GM19240 (cell line): ENCODE data around the gene ZNF827.

Experiments used
- DNase-seq: peaks from one replicate; pipeline ENCODE4 v3.0.0; 2011; ENCODE audit warnings: low spot score; ENCODE audit not compliant: insufficient read length

The ZNF827 gene

DNA sequence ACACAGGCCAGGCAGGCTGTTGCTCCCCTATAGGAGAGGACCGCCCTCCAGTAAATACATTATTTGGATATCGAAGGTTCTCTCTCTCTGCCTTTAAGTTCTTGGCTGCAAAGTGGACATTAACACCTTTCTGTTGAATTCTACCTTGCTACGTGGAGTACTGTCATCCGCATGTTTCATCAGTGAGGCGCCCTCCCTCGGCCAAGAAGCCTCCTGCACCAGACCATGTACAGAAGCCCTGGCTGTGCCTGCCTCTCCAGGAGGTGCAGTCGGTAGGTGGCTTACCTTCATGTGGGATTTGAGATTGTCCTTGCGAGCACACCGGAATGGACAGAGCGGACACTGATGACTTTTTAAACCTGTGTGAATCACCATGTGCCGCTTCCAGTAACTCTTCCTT is 46.7 kb downstream of the ZNF827 start:
- DNase-seq = no peak

DNA sequence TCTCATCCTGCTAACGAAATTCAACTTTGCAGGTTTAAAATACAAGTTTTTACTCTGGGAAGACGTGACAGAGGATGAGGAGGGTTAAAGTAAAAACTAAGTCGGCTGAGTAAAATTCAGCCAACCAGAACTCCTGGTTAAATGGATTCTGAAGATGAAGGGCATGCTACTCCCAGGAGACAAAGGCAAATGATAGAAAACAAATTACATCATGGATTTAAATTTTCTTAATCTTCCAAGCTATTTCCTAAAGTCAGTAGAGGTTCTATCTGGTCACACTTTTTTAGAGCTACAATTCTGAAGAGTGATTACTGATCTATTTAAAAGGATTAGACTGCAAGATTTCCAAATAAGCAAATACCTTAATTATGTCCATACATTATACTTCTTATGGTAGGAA is 47.9 kb downstream of the ZNF827 start:
- DNase-seq = no peak

DNA sequence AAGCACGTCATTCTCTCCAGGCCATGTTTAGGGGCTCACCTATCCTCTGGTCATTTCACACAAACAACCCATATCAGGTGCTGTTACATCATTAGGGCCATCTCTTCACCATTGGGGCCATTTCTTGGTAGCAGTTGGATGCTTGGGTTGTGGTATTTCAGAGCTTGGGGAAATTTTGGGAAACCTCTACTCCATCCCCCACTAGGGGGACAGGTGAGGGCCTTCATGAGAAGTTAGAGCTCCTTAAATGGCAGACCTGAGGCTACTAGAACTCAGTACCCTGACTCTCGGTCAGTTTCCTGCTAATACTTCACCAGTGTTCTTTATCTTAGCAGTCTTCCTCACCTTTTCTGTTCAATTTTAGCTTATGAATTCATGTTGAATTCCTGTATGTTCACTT is 50.2 kb downstream of the ZNF827 start:
- DNase-seq = no peak

DNA sequence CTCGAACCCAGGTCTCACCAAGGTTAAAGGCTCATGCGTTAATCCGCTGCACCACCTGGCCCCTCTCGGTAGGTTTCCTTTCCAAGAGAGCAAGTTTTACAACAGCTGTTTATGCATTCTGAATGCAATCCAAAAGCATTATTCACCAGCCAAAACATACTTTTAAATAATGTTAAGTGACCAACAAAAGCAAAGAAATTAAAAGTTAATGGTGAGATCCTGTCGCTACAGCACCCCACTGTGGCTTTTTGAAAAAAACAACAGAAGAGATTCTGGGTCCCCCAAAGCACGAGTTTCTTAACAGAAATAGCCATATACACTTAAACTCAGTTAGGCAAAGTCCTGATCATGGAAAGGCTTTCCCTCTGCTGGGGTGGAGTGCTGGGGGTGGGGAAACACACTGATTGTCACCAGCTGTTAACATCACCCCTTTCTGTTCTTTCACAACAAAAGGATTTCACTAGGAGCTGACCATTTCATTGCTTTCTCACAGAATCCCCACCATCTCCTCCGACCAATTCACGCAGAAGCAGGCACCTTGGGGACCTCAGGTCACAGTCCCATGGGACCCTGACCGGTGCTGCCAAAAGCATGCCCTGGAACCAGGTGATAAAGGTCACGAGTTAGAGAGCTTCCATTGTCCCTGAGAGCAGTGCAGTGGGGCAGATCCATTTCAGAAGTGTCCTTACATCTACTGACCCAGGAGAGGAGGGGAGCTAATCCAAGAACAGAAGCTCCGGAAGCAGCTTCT is 51.2 kb downstream of the ZNF827 start:
- DNase-seq = no peak

DNA sequence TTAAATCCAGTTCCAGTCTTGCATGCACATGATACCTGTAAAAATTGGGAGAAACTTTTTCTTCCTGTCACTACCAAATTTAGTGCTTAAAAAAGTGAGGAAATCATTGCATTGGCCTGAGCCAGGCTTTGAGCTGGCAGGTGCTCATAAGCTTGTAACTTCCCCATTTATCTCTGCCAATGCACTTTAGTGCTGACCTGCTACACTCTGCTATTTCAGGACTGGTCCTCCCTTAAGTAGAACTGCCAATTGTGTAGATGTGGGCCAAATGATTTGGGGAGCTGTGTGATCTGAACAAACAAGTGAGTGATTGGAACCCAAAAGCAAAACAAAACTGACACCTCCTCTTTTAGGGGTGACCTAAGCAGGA is 51.8 kb downstream of the ZNF827 start:
- no peak for DNase-seq

DNA sequence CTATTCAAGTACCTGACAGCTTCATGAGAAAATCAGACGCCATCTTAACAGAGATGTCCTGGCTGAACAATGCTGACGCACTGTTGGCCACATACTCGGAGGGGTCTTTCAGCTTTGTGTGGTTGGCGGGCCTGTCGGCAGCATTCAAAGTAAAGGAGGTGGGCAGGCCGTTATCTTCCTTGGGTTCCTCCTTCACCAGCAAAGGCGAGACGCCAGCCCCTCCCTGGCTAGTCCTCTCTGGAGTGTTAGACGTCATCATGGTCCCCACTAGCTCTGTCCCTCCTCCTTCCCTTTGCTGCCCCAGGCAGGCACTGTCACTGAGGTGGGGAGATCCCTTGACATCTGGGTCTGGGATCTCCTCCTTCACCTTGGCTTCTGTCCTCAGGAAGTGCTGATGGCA is 53.0 kb downstream of the ZNF827 start:
- no peak for DNase-seq

DNA sequence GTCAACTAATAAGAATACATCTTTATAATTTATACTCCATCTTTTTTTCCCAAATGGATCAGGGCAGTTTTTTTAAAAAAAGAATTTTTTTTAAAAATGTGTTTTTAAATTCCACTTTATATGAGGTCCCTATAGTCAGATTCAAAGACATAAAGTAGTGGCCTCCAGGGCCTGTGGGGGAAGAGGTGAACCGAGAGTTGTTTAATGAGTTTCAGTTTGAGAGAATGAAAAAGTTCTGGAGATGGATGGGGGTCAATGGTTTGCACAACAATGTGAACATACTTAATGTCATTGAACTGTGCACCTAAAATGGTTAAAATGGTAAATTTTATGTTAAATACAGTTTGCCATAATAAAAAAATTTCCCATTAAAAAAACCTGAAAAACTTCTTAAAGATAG is 53.8 kb downstream of the ZNF827 start:
- DNase-seq = no peak

DNA sequence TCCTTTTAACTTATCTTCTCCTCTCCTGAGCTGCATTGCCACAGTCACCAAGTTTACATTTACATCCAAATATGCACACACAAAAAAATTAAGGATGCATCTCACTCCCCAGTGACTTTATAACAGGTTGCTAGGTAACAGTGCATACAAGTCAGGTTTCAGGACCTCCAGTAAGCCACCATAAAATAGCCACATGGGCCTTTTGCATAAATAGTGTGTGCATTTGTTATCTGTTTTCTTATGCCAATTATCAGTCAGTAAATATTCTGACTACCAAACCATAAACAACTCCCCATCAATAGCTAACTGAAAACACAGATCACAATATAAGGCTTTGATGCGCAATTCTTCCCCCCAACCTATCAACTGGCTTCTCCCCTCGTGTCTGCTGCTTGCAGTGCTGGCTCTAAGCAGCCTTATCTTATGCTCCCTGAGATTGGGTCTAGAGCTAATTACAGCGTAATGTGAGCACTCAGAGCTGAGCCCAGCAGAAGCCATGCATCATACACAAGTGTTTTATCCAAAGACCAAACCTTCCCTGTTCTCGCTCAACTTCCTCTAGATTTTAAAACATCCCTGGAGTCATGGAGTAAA is 55.4 kb downstream of the ZNF827 start:
- no peak for DNase-seq

DNA sequence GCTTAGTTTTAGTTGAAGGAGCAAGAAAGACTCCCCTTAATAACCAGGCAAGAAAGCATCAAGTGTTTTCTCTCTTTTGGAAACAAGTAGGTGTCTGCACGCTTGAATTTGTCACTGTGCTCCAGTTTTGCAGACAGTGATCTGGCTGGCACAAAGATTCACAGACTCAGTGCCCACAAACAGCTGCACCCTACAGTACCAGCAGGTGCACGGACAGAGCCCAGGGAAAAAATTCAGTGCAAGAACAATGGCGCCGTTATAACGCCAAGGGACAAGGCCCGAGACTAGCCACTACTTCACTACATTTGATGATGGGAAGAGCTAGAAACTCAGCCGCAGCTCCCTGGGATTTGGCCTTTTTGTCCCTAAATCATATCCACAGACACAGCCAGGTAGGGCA is 56.0 kb downstream of the ZNF827 start:
- DNase-seq = no peak

DNA sequence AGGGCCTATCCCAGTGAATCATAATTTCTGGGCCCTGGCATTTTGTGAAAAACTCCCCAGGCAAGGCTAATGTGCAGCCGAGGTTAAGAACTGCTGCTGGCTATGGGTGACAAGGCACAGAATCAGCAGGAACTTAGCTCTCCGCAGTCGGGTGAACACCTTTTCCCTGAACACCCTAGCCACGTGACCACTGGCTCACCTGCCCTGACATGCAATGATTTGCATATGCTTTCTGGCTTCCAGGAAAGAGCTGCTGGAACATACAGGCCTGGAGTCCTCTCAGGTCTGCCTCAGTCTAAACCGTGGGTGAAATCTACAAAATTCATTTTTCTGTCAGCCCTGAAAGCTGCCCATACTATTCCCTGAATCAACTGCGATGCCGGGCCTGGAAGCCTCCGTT is 56.6 kb downstream of the ZNF827 start:
- no peak for DNase-seq

DNA sequence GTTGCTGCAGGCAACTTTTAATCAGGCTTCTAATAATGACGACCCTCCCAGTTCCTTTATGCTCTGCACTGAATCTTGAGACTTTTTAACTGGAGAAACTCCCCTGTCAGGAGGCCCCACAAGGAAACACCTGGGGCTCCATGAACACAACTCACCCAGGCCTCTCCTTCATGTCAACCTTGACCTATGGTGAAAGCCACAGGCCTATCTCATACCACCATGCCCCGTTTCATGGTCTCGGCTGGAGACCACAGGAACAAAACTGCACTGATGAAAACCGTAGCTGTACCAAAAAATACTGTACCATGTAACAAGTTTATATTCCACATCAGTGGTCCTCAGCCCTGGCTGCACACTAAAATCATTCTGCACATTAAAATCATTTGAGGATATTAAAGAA is 57.0 kb downstream of the ZNF827 start:
- DNase-seq = no peak

DNA sequence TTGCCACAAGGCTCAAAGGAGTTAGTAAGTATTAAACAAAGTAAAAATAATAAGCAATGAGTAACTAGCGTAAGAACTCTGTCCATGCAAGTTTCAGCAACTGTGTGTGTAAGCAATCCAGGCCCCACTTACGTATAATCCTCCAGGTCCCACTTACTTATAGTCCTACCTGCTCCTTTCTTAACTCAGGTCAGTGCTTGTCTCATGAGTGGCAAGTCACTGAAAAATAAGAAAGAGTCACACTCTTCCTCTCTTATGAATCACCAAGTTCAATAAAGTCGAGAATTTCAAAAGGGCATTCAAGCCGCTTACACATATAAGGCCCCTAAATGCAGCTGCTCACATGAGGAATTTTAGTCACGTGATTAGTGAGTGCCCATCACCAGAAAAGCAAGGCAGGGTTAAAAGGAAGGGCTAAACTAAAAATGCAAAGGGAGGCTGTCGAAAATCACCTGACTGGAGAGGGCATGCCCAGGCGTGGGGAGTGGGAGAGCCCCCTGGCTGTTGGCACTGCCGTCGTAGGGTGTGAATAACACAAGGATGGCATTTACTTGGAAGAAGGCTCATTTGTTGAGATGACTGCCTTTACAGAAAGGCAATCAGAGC is 58.2 kb downstream of the ZNF827 start:
- no peak for DNase-seq

DNA sequence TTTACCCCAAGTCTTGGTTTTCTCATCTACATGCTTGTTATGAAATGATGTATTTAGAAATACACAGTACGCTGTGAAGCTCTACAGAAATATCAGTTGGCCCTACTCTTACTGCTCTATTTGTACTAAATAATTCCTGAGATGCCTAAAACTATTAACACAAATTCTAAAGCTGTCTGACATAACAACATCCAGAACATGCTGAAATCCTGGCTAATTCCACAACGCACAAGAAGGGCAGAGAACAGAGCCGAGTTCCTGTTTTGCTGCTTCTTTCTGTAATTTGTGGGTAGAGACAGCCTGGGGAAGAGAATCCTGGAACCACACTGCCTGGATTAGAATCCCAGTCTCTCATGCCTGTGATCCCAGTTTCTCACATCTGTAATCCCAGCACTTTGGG is 59.0 kb downstream of the ZNF827 start:
- DNase-seq = no peak

DNA sequence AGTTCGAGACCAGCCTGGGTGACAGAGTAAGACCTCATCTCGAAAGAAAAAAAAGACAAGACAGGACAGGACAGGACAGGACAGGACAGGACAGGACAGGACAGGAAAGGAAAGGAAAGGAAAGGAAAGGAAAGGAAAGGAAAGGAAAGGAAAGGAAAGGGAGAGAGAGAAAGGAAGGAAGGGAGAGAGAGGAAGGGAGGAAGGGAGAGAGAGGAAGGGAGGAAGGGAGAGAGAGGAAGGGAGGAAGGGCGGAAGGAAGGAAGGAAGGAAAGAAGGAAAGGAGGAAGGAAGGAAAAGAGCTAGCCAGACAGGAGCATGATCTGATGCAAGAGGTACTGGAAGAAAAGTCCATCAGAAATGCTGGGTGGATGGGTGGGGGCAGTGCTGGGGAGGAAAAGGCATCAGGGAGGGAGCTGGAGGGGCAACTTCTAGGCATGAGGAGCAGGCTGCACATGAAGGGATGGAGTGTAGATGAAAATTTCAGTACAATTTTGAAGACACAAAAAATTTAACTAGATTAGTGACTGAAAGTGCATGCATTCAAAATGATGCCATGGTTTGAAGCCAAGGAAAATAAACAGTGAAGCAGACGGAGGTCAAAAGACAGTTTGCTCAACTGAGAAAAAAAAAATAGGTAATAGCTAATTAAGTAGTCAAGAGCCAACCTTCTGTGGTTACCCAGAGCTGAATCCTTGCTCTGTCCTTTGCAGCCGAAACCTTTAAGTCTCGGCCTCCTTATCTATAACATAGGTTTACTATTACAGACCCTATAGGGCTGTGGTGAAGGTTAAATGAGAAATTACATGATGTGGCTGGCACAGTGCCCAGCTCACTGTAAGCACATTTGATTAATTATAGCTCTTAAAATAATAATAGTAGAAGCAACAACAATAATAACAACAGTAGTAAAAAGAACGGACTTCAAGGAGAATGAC is 59.9 kb downstream of the ZNF827 start:
- DNase-seq = no peak

DNA sequence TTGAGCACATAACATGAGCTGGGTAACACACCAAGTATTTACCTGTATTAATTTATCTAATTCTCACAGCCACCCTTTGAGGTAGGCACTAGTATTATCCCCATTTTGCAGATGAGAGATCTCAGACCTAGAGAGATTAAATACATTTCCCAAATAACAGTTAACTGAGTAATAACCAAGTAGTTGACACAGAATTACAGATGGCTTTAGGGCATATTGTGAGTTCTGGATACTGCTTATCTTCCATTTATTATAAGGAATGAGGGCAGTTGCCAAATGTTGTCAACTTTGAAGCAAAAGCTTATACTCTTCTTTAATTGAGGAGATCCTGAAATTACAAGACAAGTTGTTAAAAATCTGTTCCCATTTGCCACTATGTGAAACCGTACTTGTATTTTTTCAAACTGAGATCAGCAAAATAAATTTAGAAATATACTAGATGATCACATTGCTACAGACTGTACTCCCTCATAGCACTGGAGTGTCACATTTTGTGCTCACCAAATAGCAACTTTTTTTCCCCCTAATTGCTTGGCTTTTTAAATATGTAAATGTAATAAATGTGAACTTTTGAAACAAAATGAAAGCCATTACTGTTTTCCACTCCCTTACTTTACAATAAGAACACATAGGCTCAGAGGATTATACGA is 62.0 kb downstream of the ZNF827 start:
- DNase-seq = no peak

DNA sequence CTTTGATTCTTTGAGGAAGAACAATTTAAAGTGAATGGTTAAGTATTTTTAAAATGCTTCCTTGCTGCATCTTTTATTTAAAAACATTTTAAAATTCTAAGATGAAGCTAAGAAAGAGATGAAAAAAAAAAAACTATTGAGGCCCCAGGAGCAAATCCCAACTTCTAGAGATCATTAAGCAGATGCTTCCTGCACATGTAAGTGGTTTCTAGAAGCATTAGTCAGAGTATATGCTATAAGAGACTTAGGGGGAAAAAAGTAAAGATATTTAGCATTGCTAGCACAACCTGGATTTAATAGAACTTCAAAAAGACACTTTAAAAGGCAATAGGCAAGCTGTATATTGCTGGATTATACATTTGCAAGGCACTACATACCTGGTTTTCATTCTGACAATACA is 64.7 kb downstream of the ZNF827 start:
- no peak for DNase-seq

DNA sequence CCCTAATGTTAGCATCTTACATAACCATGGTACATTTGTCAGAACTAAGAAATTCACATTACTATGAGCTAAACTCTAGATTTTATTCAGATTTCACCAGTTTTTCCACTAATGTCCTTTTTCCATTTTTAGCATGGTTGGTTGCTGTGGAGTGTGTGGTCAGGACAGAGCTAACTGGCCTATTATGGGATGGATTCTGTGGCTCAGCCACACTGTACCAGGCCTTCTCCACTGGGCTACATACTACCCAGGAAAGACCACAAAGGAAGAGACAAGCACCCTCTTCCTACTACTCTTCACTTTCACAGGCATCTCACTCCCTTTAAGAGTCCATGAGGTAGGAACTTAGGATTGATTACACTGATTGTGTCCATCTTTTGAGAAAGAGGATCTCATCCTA is 67.4 kb downstream of the ZNF827 start:
- DNase-seq = no peak

DNA sequence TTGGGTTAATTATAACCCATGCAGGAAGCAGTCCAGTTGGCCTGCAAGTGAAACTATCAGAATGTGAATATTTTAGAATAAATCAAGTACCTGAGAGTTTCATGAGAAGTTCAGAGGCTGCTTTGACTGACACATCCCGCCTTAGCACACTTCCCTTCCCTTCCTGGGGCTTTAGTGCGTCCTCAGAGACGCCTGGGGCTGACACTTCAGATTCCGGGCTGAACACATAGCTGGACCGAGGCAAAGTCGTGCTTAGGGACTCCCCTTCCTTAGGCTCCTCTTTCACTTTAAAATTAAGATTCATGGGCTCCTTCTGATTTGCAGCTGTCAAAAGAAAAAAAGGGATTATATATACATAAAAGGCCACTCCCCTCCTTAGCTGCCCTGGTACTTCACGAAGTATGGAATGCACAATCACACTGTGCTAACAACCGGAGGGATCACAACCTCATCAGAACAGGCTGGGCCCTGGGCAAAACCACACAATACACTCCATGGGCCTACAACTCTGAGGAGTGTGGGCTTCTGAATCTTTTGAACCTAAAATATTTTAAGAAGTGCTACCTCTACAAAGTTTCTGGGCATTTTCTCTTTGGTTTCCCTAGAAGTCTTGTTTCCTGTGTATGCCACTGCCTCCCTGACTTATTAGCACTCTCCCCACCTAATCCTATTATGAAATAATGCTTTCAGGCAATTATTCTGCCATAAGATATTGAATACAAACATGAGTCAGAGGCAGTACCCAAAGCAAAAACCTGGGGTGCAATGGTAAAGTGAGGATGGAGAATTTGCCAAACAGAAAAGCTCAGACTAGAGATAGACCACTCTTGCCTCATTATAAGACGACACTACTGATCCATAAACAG is 68.2 kb downstream of the ZNF827 start:
- no peak for DNase-seq

DNA sequence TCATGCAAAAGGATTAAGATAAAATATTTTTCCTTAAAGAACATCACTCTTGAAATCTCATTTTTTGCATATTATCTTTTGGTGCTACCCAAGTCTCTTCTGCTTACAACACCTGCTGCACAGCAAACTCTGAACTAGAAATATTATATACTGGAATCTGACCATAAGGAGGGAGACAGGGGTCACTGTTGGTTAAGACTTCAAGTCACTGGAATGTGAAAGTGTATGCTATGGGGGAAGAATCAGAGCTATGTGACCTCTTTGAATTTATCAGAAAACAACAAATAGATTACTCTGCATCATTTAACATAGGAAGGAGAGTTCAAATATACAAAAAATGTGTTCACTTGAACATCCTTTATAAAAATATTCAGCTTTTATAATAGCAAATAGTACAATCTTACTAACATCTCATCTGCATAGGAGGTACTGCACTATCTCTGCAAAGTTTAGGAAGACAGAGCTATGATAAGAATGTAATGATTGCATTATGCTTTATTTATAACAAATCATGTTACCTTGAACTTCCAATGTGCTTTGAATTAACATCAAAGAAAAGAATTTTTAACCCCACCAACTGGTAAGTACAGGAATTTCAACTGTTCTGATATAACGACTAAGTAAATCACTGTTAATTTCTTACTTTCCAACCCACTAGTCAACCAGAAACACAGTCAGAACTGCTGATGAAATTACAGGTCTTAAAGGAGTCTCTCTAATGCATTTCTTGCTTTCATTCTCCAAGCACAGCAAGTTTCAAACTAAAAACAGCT is 69.8 kb downstream of the ZNF827 start:
- DNase-seq = no peak

DNA sequence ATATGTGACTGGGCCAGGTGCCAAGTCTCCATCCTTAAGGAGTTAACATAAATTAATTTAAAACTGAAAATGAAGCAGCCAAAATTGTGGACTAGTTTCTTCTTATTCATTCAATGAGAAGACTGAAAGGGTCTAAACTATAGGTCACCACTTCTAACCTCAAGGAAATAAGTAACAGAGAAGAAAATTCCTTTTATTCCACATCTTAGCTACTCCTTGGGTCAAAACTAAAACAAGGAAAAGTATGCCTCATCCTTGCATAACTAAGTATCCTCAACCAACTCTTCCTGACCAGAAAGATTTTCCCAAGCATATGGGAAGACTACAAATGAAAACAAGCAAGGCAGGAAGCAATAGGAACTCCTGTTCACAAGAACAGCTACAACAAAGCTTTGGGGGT is 71.2 kb downstream of the ZNF827 start:
- no peak for DNase-seq
